Esophagus squamous epithelium (tissue), 4 donors: ENCODE results near the gene TPPP2.
"Not testable (repeated sequence)": the region's sequence is repeated elsewhere in the genome, so short reads cannot be mapped to it uniquely, and the experiment has no call there.

Source experiments
- CTCF ChIP-seq, 6 experiments: fragments of 450-650 bp in 4 of 6; fragments of 200-600 bp in 2 of 6; sonication (generic) in 2 of 6; IDR thresholded peaks; one replicate each; pipeline ENCODE4 v1.5.1; 2016 to 2019; ENCODE audit warnings: antibody characterized with exemption in 6 of 6, mild to moderate bottlenecking in 4 of 6, moderate library complexity in 4 of 6
- POLR2A ChIP-seq, 4 donors: fragments of 450-650 bp; IDR thresholded peaks; one replicate each; pipeline ENCODE4 v1.6.1; 2017; ENCODE audit warnings: antibody characterized with exemption in 4 of 4, mild to moderate bottlenecking in 4 of 4, moderate library complexity in 3 of 4

- not testable (repeated sequence) for TF ChIP-seq CTCF, POLR2A (IDR thresholded peaks at IDR 0.05)
Measured at GRCh38 chr14:20985650-20986049, 44.4 kb upstream of the TPPP2 start.
